Peyer's patch (tissue), 4 donors: Measurements from ENCODE around the gene TECPR2.

ENCODE experiments used
- CTCF ChIP-seq, 6 experiments: fragments of 450-650 bp in 4 of 6; fragments of 200-600 bp in 2 of 6; sonication (generic) in 1 of 6; IDR thresholded peaks; one replicate each; pipeline ENCODE4 v1.5.1; 2017 to 2019; ENCODE audit warnings: antibody characterized with exemption in 6 of 6, mild to moderate bottlenecking in 3 of 6, moderate library complexity in 1 of 6
- POLR2A ChIP-seq, 2 donors: fragments of 450-650 bp; IDR thresholded peaks; one replicate each; pipeline ENCODE4 v1.5.1; 2017; ENCODE audit warnings: antibody characterized with exemption in 2 of 2, mild to moderate bottlenecking in 2 of 2, moderate library complexity in 2 of 2

DNA sequence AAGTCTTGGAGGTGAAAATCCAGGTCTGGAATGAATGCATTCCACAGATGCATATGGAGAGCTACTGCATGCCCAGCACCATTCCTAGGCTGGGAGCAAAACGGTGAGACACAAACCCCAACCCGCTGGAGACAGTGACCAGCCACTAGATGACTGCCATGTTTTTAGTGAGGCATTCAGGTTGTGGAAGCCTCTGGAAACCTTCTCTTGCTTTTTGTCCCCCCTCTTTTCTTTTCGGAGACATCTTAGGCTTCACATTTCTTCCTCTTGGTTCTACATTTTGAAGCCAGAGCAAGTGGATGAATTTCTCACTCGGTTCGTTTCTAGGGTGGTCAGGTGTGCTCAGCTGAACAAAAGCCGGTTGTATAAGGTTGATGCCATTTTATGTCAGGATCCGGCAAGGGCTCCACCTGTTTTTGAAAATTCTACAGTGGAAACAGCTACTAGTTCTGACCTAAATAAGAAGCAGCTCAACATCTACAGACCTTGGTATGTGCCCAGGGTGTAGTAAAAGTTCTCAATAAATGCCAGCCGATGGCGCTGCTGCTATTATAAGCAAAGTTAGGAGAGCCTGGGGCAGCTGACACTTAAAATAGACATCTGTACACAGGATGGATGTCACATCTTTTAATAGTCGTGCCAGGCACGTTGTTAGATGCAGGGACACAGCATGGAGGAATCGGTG is 45.0 kb upstream of the TECPR2 start:
- TF ChIP-seq CTCF (IDR thresholded peaks at IDR 0.05): peak in 4 of 6 experiments; percentile 10 to 49 (median 34)
- no peak for TF ChIP-seq POLR2A (IDR thresholded peaks at IDR 0.05)
